ENCODE data around the gene LMCD1. TPM values are rescaled to one million over a fixed set of nuclear protein-coding genes. Genes with fewer than 3 reads are reported as not detected.
"Not testable (repeated sequence)": the region's sequence is repeated elsewhere in the genome, so short reads cannot be mapped to it uniquely, and the experiment has no call there.

The LMCD1 gene
- total RNA-seq, 1 donor from 2014 or later = 48.1 TPM

GRCh38 chr3:8571256-8571655 is 69.6 kb downstream of the LMCD1 start:
- ATAC-seq = no peak
- intact Hi-C loops (cut with DNase I) = no loop called here
- no peak for DNase-seq (ENCODE audit: missing footprints)

- intact Hi-C loops (cut with DNase I) = no loop called here
- DNase-seq (ENCODE audit: missing footprints) = no peak
- ATAC-seq = no peak
Observed at GRCh38 chr3:8573342-8573926, 71.8 kb downstream of the LMCD1 start.

- intact Hi-C loops (cut with DNase I) = no loop called here
- DNase-seq (ENCODE audit: missing footprints) (no peak), ATAC-seq (no peak)
Observed at GRCh38 chr3:8574040-8574669, 72.5 kb downstream of the LMCD1 start.

GRCh38 chr3:8574670-8575322 is 73.2 kb downstream of the LMCD1 start:
- peak; percentile 12 for ATAC-seq
- intact Hi-C loops (cut with DNase I) = no loop called here
- no peak for DNase-seq (ENCODE audit: missing footprints)

GRCh38 chr3:8575364-8576104 is 73.9 kb downstream of the LMCD1 start:
- ATAC-seq (no peak), DNase-seq (ENCODE audit: missing footprints) (no peak)
- intact Hi-C loops (cut with DNase I) = no loop called here

GRCh38 chr3:8576436-8576835 is 74.8 kb downstream of the LMCD1 start:
- no peak for ATAC-seq
- intact Hi-C loops (cut with DNase I) = no loop called here
- no peak for DNase-seq (ENCODE audit: missing footprints)

- intact Hi-C loops (cut with DNase I) = no loop called here
- no peak for DNase-seq (ENCODE audit: missing footprints)
- no peak for ATAC-seq
Observed at GRCh38 chr3:8576841-8577571, 75.4 kb downstream of the LMCD1 start.

GRCh38 chr3:8578282-8578681 is 76.7 kb downstream of the LMCD1 start:
- ATAC-seq (no peak), DNase-seq (ENCODE audit: missing footprints) (no peak)
- intact Hi-C loops (cut with DNase I) = no loop called here

- ATAC-seq (no peak), DNase-seq (ENCODE audit: missing footprints) (no peak)
- intact Hi-C loops (cut with DNase I) = no loop called here
Observed at GRCh38 chr3:8579096-8579495, 77.5 kb downstream of the LMCD1 start.

GRCh38 chr3:8579943-8580342 is 78.3 kb downstream of the LMCD1 start:
- ATAC-seq (no peak), DNase-seq (ENCODE audit: missing footprints) (no peak)
- intact Hi-C loops (cut with DNase I) = no loop called here

- intact Hi-C loops (cut with DNase I); DNase-seq (ENCODE audit: missing footprints); ATAC-seq: not testable (repeated sequence)
Observed at GRCh38 chr3:8580434-8580833, 78.8 kb downstream of the LMCD1 start.

- ATAC-seq = no peak
- intact Hi-C loops (cut with DNase I) = no loop called here
- DNase-seq (ENCODE audit: missing footprints) = no peak
Observed at GRCh38 chr3:8581373-8581772, 79.8 kb downstream of the LMCD1 start.

- intact Hi-C loops (cut with DNase I) = no loop called here
- DNase-seq (ENCODE audit: missing footprints) = no peak
- no peak for ATAC-seq
Observed at GRCh38 chr3:8581806-8582445, 80.3 kb downstream of the LMCD1 start.

- ATAC-seq (no peak), DNase-seq (ENCODE audit: missing footprints) (no peak)
- intact Hi-C loops (cut with DNase I) = no loop called here
Observed at GRCh38 chr3:8584661-8585060, 83.0 kb downstream of the LMCD1 start.

GRCh38 chr3:8589880-8590556 is 88.4 kb downstream of the LMCD1 start:
- ATAC-seq (no peak), DNase-seq (ENCODE audit: missing footprints) (no peak)
- intact Hi-C loops (cut with DNase I) = no loop called here

GRCh38 chr3:8593021-8593827 is 91.6 kb downstream of the LMCD1 start:
- DNase-seq (ENCODE audit: missing footprints) (no peak), ATAC-seq (peak; percentile 55)
- intact Hi-C loops (cut with DNase I) = no loop called here

- intact Hi-C loops (cut with DNase I) = no loop called here
- no peak for ATAC-seq
Observed at GRCh38 chr3:8595252-8595651, 93.6 kb downstream of the LMCD1 start.

More at GRCh38 chr3:8595252-8595651, 93.6 kb downstream of the LMCD1 start:
- no peak for DNase-seq (ENCODE audit: missing footprints)

All from Right ventricle myocardium inferior (tissue), 1 donor.